Stimulated activated CD8-positive, alpha-beta memory T cell treated with anti-CD3 and anti-CD28 coated beads, Interleukin-15, amount 100 ng/mL, for 48 hours (primary cell): ENCODE measurements around the gene ADAM15.

Experiments used
- DNase-seq, 2 donors: peaks; one replicate each; pipeline ENCODE4 v3.0.0-alpha.2; 2020; ENCODE audit warnings: low read depth in 2 of 2

ADAM15 gene

GRCh38 chr1:155086856-155087535 is 35.9 kb downstream of the ADAM15 start:
- no peak for DNase-seq

GRCh38 chr1:155091071-155092051 is 40.2 kb downstream of the ADAM15 start:
- peak; percentile 59 to 70 for DNase-seq

DNA sequence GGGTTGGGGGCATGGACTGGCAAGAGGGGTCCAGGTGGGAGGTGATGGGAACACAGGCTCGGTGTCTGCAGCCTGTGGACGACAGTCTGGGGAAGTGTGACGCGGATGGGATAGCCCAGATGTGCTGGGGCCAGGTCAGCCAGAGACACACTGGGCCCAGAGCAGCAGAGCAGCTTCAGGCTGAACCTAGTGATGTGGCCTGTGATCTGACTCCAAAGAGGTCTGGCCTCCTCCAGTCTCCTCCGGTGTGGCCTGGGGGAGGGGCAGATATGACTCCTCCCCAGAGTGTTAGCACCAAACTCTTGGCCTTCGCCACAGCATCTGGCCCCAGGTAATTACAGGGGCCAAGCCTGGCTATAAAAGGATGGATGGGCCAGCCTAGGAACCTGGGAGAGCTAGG is 41.0 kb downstream of the ADAM15 start:
- DNase-seq: no peak

DNA sequence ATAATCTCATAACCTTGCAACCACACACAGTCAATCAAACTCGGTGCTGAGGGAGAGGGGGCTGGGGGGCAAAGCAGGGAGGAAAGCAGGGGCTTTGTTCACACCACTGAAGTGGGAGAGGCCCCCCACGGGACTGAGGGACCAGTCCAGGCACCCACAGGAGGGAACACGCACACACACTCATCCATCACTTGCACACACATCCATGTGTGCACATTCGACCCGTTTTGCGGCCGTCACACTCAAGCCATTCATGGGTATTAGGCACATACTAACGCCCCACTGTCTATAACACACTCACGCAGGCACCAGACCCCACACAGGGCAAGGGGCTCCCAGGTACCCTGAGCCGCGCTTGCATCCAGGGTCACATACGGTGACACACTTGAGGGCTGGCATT is 41.5 kb downstream of the ADAM15 start:
- DNase-seq: no peak

DNA sequence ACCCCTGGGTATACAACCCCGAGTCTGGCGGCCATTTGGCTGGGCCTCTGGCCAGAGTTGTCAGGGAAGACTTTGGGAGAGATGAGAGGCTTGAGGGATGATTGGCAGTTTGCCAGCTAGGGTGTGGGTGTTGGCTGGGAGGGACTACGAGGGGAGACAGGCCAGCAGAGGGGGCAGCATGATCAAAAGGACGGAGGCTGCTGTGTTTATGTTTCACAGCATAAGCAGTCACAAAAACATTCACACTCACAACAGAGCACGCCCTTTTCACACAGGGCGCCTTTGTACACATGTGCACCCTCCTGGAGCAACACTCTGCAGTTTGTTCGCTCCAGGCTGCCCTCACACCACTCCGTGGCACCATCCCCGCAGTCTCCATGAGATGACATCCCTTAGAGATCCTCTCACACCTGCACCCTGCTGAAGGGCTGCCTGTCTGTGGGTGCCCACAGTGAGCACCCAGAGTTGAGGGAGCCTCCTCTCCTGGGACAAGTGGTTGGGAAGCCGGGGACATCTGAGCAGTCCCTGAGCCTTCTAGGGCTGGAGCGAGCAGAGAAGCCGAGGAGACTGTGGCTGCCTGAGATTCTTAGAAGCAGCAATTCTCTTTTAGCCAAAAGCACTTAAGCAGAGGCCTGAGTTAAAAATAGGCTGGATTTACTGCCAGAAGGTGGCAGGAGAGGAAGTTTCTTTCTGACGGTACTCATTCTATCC is 43.0 kb downstream of the ADAM15 start:
- no peak for DNase-seq

DNA sequence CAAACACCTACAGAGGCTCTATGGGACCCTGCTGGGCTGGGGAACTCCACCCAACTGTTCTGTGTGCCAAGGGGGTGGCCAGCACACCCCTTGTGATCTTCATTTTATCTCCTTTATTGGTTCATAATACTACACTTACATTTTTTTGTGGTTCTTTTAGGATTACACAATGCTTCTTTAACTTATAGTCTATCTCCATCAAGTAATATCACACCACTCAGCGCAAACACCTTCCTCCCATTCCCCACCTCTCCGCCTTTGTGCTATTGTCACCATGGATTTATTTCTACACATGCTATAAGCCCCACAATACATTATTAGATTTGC is 43.5 kb downstream of the ADAM15 start:
- no peak for DNase-seq

GRCh38 chr1:155099331-155099730 is 48.2 kb downstream of the ADAM15 start:
- no peak for DNase-seq

DNA sequence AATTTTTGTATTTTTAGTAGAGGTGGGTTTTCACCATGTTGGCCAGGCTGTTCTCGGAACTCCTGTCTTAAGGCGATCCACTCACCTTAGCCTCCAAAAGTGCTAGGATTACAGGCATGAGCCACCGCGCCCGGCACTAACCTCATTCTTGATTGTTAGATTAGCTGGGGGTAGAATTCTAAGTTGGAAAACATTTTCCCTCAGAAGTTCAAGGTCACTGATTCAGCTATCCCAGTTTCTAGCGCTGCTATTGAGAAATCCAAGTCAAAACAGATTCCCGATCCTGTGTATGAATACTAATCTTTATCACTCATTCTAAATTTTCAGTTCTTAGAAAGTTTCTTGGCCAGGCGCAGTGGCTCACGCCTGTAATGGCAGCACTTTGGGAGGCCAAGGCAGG is 52.2 kb downstream of the ADAM15 start:
- no peak for DNase-seq

DNA sequence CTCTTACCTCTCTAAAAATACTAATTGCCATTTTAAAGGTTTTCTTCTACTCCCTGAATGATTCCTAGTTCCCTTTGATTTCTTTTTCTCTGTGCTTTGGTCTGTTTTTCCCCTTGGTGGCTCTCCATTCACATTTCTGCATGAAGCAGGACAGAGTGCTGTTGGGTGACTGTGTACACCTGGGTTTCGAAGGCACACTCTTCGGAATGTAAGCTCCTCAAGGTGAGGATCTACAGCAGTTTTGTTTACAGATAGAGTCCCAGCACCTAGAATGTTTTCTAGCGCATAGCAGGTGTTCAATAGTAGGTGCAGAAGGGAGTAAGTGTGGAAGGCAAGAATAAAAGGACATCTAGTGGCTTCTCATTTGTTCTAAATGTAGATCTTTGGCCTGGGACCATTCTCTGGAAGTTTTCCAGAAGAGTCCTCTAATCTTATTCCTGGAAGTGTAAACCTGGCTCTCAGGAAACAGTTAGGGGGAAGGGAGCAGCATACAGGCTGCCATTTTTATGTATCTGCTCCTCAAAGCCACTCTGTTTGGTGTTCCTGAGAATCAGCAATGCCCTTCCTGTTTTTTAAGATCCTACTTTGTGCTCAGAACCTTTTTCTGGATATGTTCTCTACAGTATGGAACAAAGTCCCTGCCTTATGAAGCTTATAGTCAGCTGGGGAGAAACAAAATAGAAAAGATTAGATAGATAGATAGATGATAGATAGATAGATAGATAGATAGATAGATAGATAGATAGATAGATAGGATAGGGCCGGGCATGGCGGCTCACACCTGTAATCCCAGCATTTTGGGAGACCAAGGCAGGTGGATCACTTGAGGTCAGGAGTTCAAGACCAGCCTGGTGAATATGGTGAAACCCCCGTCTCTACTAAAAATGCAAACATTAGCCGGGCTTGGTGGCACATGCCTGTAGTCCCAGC is 53.8 kb downstream of the ADAM15 start:
- DNase-seq: no peak

- no peak for DNase-seq
Observed at GRCh38 chr1:155105604-155106011, 54.5 kb downstream of the ADAM15 start.

- DNase-seq: no peak
Observed at GRCh38 chr1:155106862-155107261, 55.7 kb downstream of the ADAM15 start.

GRCh38 chr1:155107309-155108264 is 56.5 kb downstream of the ADAM15 start:
- no peak for DNase-seq

GRCh38 chr1:155108296-155108695 is 57.2 kb downstream of the ADAM15 start:
- no peak for DNase-seq

GRCh38 chr1:155110381-155110780 is 59.3 kb downstream of the ADAM15 start:
- DNase-seq: no peak

GRCh38 chr1:155110826-155111225 is 59.7 kb downstream of the ADAM15 start:
- no peak for DNase-seq
